GM12865 (cell line): Measurements from ENCODE around the gene UCN3.

Experiments used
- DNase-seq: peaks from one replicate; pipeline ENCODE4 v3.0.0; 2010; ENCODE audit warnings: low read depth
- H3K4me3 ChIP-seq: 2 replicates; pipeline ENCODE4 v1.5.1; 2011; ENCODE audit warnings: mild to moderate bottlenecking, low read depth, low read length, control low read depth
- TF ChIP-seq, protein P1 (sequence below): IDR thresholded peaks from 2 replicates; pipeline ENCODE4 v1.5.1; 2011; ENCODE audit warnings: low read length, control low read depth, low read depth, inconsistent platforms; ENCODE audit not compliant: insufficient read depth; ENCODE audit errors: missing control alignments

The UCN3 gene

GRCh38 chr10:5416981-5417380 lies 52.2 kb downstream of the UCN3 start:
- no peak overlapping the region for H3K4me3 ChIP-seq
- DNase-seq = no peak
- TF ChIP-seq, protein P1, sequence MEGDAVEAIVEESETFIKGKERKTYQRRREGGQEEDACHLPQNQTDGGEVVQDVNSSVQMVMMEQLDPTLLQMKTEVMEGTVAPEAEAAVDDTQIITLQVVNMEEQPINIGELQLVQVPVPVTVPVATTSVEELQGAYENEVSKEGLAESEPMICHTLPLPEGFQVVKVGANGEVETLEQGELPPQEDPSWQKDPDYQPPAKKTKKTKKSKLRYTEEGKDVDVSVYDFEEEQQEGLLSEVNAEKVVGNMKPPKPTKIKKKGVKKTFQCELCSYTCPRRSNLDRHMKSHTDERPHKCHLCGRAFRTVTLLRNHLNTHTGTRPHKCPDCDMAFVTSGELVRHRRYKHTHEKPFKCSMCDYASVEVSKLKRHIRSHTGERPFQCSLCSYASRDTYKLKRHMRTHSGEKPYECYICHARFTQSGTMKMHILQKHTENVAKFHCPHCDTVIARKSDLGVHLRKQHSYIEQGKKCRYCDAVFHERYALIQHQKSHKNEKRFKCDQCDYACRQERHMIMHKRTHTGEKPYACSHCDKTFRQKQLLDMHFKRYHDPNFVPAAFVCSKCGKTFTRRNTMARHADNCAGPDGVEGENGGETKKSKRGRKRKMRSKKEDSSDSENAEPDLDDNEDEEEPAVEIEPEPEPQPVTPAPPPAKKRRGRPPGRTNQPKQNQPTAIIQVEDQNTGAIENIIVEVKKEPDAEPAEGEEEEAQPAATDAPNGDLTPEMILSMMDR = no peak

DNA sequence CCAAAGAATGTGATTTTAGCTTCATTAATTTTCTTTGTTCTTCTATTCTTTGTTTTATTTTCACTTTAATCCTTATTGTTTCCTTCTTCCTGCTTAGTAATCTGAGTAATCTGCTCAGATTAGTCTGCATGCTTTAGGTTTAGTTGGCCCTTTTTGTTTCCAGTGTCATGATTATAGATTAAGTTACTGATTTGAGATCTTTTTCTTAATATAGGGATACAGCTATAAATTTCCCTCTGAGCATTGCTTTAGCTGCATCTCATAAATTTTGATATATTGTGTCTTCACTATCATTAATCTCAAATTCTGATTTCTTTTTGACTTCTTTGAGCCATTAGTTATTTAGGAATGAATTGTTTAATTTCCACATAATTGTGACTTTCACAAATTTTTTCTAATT lies 53.8 kb downstream of the UCN3 start:
- DNase-seq = no peak
- TF ChIP-seq, protein P1 = no peak

DNA sequence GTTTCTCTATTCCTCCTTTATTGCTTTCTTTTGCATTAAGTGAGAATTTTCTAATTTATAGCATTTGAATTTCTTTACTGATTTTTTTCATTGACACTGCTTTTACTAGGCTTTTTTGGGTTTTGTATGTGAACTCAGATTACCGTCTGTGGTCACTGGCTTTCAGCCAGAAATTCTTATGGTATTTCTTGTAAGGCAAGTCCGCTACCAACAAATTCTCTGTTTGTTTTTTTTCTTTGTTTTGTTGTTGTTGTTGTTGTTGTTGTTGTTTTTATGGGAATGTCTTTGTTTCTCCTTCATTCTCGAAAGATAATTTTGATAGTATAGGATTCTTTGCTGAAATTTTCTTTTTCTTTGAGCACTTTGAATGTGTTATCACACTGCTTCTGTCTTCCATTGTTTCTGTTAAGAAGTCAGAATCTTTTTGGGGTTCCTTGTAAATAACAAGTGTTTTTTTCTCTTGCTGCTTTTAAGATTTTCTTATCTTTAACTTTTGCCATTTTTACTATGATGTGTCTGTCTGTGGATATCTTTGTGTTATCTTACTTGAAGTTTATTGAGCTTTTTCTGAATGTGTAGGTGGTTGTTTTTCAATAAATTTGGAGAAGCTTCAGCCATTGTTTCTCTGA lies 54.8 kb downstream of the UCN3 start:
- no peak for DNase-seq
- no peak overlapping the region for H3K4me3 ChIP-seq
- TF ChIP-seq, protein P1 = no peak

More for the DNA sequence above, 53.8 kb downstream of the UCN3 start:
- no peak overlapping the region for H3K4me3 ChIP-seq

DNA sequence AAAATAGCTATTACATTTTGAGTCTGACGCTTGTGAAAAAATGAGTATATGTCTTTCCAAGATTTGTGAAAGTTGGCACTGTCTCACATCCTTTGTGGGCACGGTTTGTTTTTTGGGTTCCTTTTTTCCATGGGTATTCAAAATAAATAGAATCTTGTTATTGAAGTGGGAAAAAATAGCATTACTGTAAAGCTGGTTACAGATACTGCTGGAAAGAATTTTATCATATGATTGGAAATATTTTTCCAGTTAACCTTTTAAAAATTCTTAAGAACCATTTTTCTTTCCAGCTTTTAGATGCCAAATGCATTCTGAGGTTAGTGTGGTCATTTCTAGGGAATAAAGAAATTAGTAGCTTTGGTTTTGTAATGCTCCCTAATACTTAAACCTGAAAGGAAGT lies 59.0 kb downstream of the UCN3 start:
- TF ChIP-seq, protein P1 = no peak
- H3K4me3 ChIP-seq = no peak overlapping the region
- DNase-seq = no peak
